ENCODE data around the gene HEXD.

- TF ChIP-seq CTCF (tag by site-specific recombination; IDR thresholded peaks at IDR 0.05) (no peak), PRDM10 (tag by site-specific recombination; IDR thresholded peaks at IDR 0.05) (no peak), ZSCAN4 (tag by site-specific recombination; IDR thresholded peaks at IDR 0.05) (no peak), ZNF24 (tag by site-specific recombination; IDR thresholded peaks at IDR 0.05) (no peak), ZNF747 (tag by site-specific recombination; IDR thresholded peaks at IDR 0.05) (no peak), ZNF23 (tag by site-specific recombination; IDR thresholded peaks at IDR 0.05; ENCODE audit: borderline replicate concordance) (no peak), ZNF48 (tag by site-specific recombination; IDR thresholded peaks at IDR 0.05) (no peak), YY1 (tag by site-specific recombination; IDR thresholded peaks at IDR 0.05) (no peak), ZNF488 (tag by site-specific recombination; IDR thresholded peaks at IDR 0.05) (no peak), GLIS1 (tag by site-specific recombination; IDR thresholded peaks at IDR 0.05) (no peak), ZFP3 (tag by site-specific recombination; IDR thresholded peaks at IDR 0.05; ENCODE audit: low read depth) (no peak), OVOL3 (tag by site-specific recombination; IDR thresholded peaks at IDR 0.05) (no peak), ZNF280C (tag by site-specific recombination; IDR thresholded peaks at IDR 0.05) (no peak), ZBTB21 (tag by site-specific recombination; IDR thresholded peaks at IDR 0.05) (no peak)
These were observed 28.8 kb upstream of the HEXD start for GRCh38 chr17:82389379-82389778.
